Measurements from ENCODE around the gene SRMS. TPM values are rescaled to one million over a fixed set of nuclear protein-coding genes. Genes with fewer than 3 reads are reported as not detected.

Gene SRMS
- total and polyA plus RNA-seq, 2 of the 13 experiments (the other 11 are each of a cell fraction or from before 2014, with no cell fraction given), result not detected

- no peak overlapping the region for H3K4me2 ChIP-seq (ENCODE audit: low read depth, low read length)
- no peak overlapping the region for H3K9ac ChIP-seq (ENCODE audit: insufficient read depth, low read depth, low read length)
- peaks cover 9% of the 10 kb centered on the region for H3K4me1 ChIP-seq (ENCODE audit: insufficient read depth, low read length)
- DNase-seq (ENCODE audit: low spot score), result no peak
- no peak for FAIRE-seq
- intact Hi-C loops (cut with micrococcal nuclease; ENCODE audit: unreplicated experiment) (no loop called here), in situ Hi-C loops (cut with HindIII; ENCODE audit: extremely low pct_ligation_motif_present, low pct_unique_long_range_greater_than_20kb) (no loop called here)
- H3K27ac ChIP-seq (ENCODE audit: extremely low read length, insufficient read depth, low read length), result no peak overlapping the region
- BruUV-seq (replicated peaks), result no TSS peak
- CTCF ChIA-PET (ENCODE audit: low intra/inter-chr PET ratio, low total read pairs), result no interaction called here
- no peak overlapping the region for H3K4me3 ChIP-seq (replicated peaks in 1 of 3; ENCODE audit: insufficient read depth in 1 of 3, low read depth in 2 of 3, low read length in 3 of 3)
- no peaks in the 10 kb centered on the region for H3K9me3 ChIP-seq (ENCODE audit: low read length)
- peaks cover 6% of the 10 kb centered on the region; the same call in 1 of the 2 replicates for H4K20me1 ChIP-seq (ENCODE audit: insufficient read depth, low read length)
- no peaks in the 10 kb centered on the region for H3K79me2 ChIP-seq (ENCODE audit: insufficient read depth, low read length)
- WGBS (ENCODE audit: low lambda C conversion rate), result 17% methylated on average over 2 of the region's 2 CpGs
- no peak for ATAC-seq
- no peak overlapping the region for H2AFZ ChIP-seq (ENCODE audit: low read length)
- no peaks in the 10 kb centered on the region for H3K36me3 ChIP-seq (replicated peaks in 1 of 2; ENCODE audit: control insufficient read depth in 1 of 2, insufficient read depth in 2 of 2, low read length in 2 of 2)
- POLR2A ChIA-PET, result no interaction called here
- 0 out of 2 replicates have a peak, but pooled peaks have one; percentile 28 for TF ChIP-seq CAMTA2 (CRISPR knock-in tag; IDR thresholded peaks at IDR 0.05; ENCODE audit: borderline replicate concordance)
- TF ChIP-seq ZNF614 (CRISPR knock-in tag; IDR thresholded peaks at IDR 0.05; ENCODE audit: borderline replicate concordance), result no peak
- TF ChIP-seq MBNL3 (CRISPR knock-in tag; conservative IDR thresholded peaks at IDR 0.05), result no peak
- peaks cover 13 to 46% of the 10 kb centered on the region in 2 experiments; a peak in 4 of 5 replicates for H3K27me3 ChIP-seq (ENCODE audit: control insufficient read depth in 1 of 2, insufficient read depth in 2 of 2, low read length in 2 of 2)
These were observed 21.6 kb downstream of the SRMS start for GRCh38 chr20:63525971-63526370.

- Histone ChIP-seq H3K4me3 (replicated peaks in 1 of 3; ENCODE audit: insufficient read depth in 1 of 3, low read depth in 2 of 3, low read length in 3 of 3) (no peak overlapping the region), H4K20me1 (ENCODE audit: insufficient read depth, low read length) (peaks cover 6% of the 10 kb centered on the region; the same call in 1 of the 2 replicates), H3K4me2 (ENCODE audit: low read depth, low read length) (no peak overlapping the region), H3K27me3 (ENCODE audit: control insufficient read depth in 1 of 2, insufficient read depth in 2 of 2, low read length in 2 of 2) (peaks cover 9 to 39% of the 10 kb centered on the region in 2 experiments; a peak in 4 of 5 replicates), H3K79me2 (ENCODE audit: insufficient read depth, low read length) (no peaks in the 10 kb centered on the region), H3K9ac (ENCODE audit: insufficient read depth, low read depth, low read length) (no peak overlapping the region), H3K27ac (ENCODE audit: extremely low read length, insufficient read depth, low read length) (no peak overlapping the region), H3K4me1 (ENCODE audit: insufficient read depth, low read length) (peaks cover 4% of the 10 kb centered on the region; the same call in 1 of the 2 replicates), H2AFZ (ENCODE audit: low read length) (no peak overlapping the region), H3K36me3 (replicated peaks in 1 of 2; ENCODE audit: control insufficient read depth in 1 of 2, insufficient read depth in 2 of 2, low read length in 2 of 2) (no peaks in the 10 kb centered on the region), H3K9me3 (ENCODE audit: low read length) (no peaks in the 10 kb centered on the region)
- no peak for FAIRE-seq
- CTCF ChIA-PET (ENCODE audit: low intra/inter-chr PET ratio, low total read pairs), result no interaction called here
- POLR2A ChIA-PET, result no interaction called here
- 65% methylated on average over 3 of the region's 3 CpGs for WGBS (ENCODE audit: low lambda C conversion rate)
- no peak for DNase-seq (ENCODE audit: low spot score)
- no peak for ATAC-seq
- intact Hi-C loops (cut with micrococcal nuclease; ENCODE audit: unreplicated experiment), result no loop called here
- BruUV-seq (replicated peaks), result no TSS peak
- in situ Hi-C loops (cut with HindIII; ENCODE audit: extremely low pct_ligation_motif_present, low pct_unique_long_range_greater_than_20kb), result no loop called here
- TF ChIP-seq JUNB (CRISPR knock-in tag; IDR thresholded peaks at IDR 0.05; ENCODE audit: borderline replicate concordance) (no peak), SALL1 (CRISPR knock-in tag; IDR thresholded peaks at IDR 0.05) (no peak), TAF1 (CRISPR knock-in tag; IDR thresholded peaks at IDR 0.05) (no peak), USF2 (IDR thresholded peaks at IDR 0.05; ENCODE audit: low read depth, low read length) (no peak), USF2 (CRISPR knock-in tag; IDR thresholded peaks at IDR 0.05; ENCODE audit: borderline replicate concordance) (no peak), FOXC1 (CRISPR knock-in tag; IDR thresholded peaks at IDR 0.05; ENCODE audit: borderline replicate concordance) (no peak), ZKSCAN5 (CRISPR knock-in tag; IDR thresholded peaks at IDR 0.05) (no peak), ZNF569 (CRISPR knock-in tag; IDR thresholded peaks at IDR 0.05; ENCODE audit: borderline replicate concordance) (no peak)
- TF ChIP-seq, protein P1, sequence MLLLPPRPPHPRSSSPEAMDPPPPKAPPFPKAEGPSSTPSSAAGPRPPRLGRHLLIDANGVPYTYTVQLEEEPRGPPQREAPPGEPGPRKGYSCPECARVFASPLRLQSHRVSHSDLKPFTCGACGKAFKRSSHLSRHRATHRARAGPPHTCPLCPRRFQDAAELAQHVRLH (CRISPR knock-in tag; IDR thresholded peaks at IDR 0.05; ENCODE audit: borderline replicate concordance, low read depth), result no peak
These were observed 22.4 kb downstream of the SRMS start for GRCh38 chr20:63525185-63525584.
